ENCODE results near the gene ANGPTL8. TPM values are rescaled to one million over a fixed set of nuclear protein-coding genes. Genes with fewer than 3 reads are reported as not detected.
A peak's percentile ranks its signal among the peaks of the same experiment; 100 is the strongest.

The ANGPTL8 gene
- total and polyA plus RNA-seq, 2 of the 13 experiments (the other 11 are each of a cell fraction or from before 2014, with no cell fraction given), result 27.3 to 243 TPM

GRCh38 chr19:11240008-11240444 lies 607 bp downstream of the ANGPTL8 start (continued):
- peak; percentile 75; the same call in 1 of the 2 replicates for TF ChIP-seq IRX3 (CRISPR knock-in tag; IDR thresholded peaks at IDR 0.05; ENCODE audit: borderline replicate concordance, low read depth)
- no peak for TF ChIP-seq KDM5B (CRISPR knock-in tag; IDR thresholded peaks at IDR 0.05; ENCODE audit: borderline replicate concordance)
- TF ChIP-seq PRDM10 (CRISPR knock-in tag; IDR thresholded peaks at IDR 0.05; ENCODE audit: low read depth), result no peak
- peak; percentile 1 for TF ChIP-seq ZEB1 (IDR thresholded peaks at IDR 0.05; ENCODE audit: insufficient replicate concordance, low read depth)
- TF ChIP-seq HNF4G (IDR thresholded peaks at IDR 0.05; ENCODE audit: borderline replicate concordance, low read depth, low read length), result no peak
- TF ChIP-seq HNF4G (CRISPR knock-in tag; IDR thresholded peaks at IDR 0.05; ENCODE audit: borderline replicate concordance, low read depth), result no peak
- 0 out of 2 replicates have a peak, but pooled peaks have one; percentile 6 for TF ChIP-seq ZNF484 (CRISPR knock-in tag; IDR thresholded peaks at IDR 0.05; ENCODE audit: borderline replicate concordance, low read depth)
- TF ChIP-seq ZNF235 (CRISPR knock-in tag; IDR thresholded peaks at IDR 0.05; ENCODE audit: borderline replicate concordance), result no peak
- TF ChIP-seq E2F1 (CRISPR knock-in tag; IDR thresholded peaks at IDR 0.05), result no peak
- no peak for TF ChIP-seq ZKSCAN8 (CRISPR knock-in tag; IDR thresholded peaks at IDR 0.05; ENCODE audit: borderline replicate concordance)
- TF ChIP-seq RNF219 (CRISPR knock-in tag; IDR thresholded peaks at IDR 0.05), result no peak
- TF ChIP-seq TARDBP (CRISPR knock-in tag; IDR thresholded peaks at IDR 0.05), result peak; percentile 46
- no peak for TF ChIP-seq CSRNP2 (CRISPR knock-in tag; conservative IDR thresholded peaks at IDR 0.05; ENCODE audit: low read depth)
- no peak for TF ChIP-seq SAFB2 (CRISPR knock-in tag; IDR thresholded peaks at IDR 0.05; ENCODE audit: borderline replicate concordance, low read depth)
- TF ChIP-seq ZBTB7A (CRISPR knock-in tag; IDR thresholded peaks at IDR 0.05), result no peak
- TF ChIP-seq RFX5 (IDR thresholded peaks at IDR 0.05; ENCODE audit: low read depth, low read length), result no peak
- no peak for TF ChIP-seq ZNF234 (CRISPR knock-in tag; conservative IDR thresholded peaks at IDR 0.05)
- TF ChIP-seq THAP11 (CRISPR knock-in tag; IDR thresholded peaks at IDR 0.05), result no peak
- no peak for TF ChIP-seq NR2F2 (IDR thresholded peaks at IDR 0.05; ENCODE audit: borderline replicate concordance, low read depth)
- TF ChIP-seq PHB2 (IDR thresholded peaks at IDR 0.05; ENCODE audit: partially characterized antibody), result no peak
- TF ChIP-seq ZNF430 (CRISPR knock-in tag; IDR thresholded peaks at IDR 0.05), result no peak
- TF ChIP-seq ZNF343 (CRISPR knock-in tag; IDR thresholded peaks at IDR 0.05), result no peak
- TF ChIP-seq ZNF589 (CRISPR knock-in tag; conservative IDR thresholded peaks at IDR 0.05), result 0 out of 2 replicates have a peak, but pooled peaks have one; percentile 6

All from HepG2 (cell line).